ENCODE data around the gene GTF2H2C. TPM values are rescaled to one million over a fixed set of nuclear protein-coding genes. Genes with fewer than 3 reads are reported as not detected.

Gene GTF2H2C
- total RNA-seq, 1 experiment from 2014 or later: 61.0 TPM

- Histone ChIP-seq H2BK120ac (ENCODE audit: low read depth, low read length, poor library complexity, severe bottlenecking) (no peak overlapping the region), H2BK20ac (ENCODE audit: low read depth, low read length, poor library complexity, severe bottlenecking) (no peak overlapping the region), H4K5ac (ENCODE audit: insufficient read length, low read depth, low read length) (no peak overlapping the region), H2AK5ac (ENCODE audit: insufficient read length, low read length) (no peak overlapping the region), H3K18ac (ENCODE audit: insufficient read length, low read depth, low read length) (no peak overlapping the region), H4K8ac (replicated peaks; ENCODE audit: insufficient read length, low read depth, low read length) (no peak overlapping the region), H3K23ac (ENCODE audit: insufficient read length, low read depth, low read length) (no peak overlapping the region), H4K20me1 (ENCODE audit: control insufficient read depth, insufficient read depth, insufficient read length) (no peaks in the 10 kb centered on the region), H3K4ac (ENCODE audit: low read depth, low read length) (no peak overlapping the region), H2BK5ac (ENCODE audit: insufficient read length, low read length) (no peak overlapping the region), H3K9me3 (ENCODE audit: control insufficient read depth, low read depth, low read length) (no peaks in the 10 kb centered on the region), H3K27ac (ENCODE audit: insufficient read length, low read depth, low read length) (no peak overlapping the region), H2BK12ac (ENCODE audit: insufficient read length, low read depth, low read length) (no peak overlapping the region), H4K91ac (ENCODE audit: insufficient read length, low read depth, low read length) (no peak overlapping the region), H3K4me1 (ENCODE audit: insufficient read depth, low read length) (no peaks in the 10 kb centered on the region), H3K23me2 (ENCODE audit: insufficient read length, low read depth, low read length, poor library complexity, severe bottlenecking) (no peaks in the 10 kb centered on the region), H3K14ac (ENCODE audit: insufficient read depth, low read length) (no peak overlapping the region), H3K27me3 (ENCODE audit: insufficient read depth, low read length) (no peaks in the 10 kb centered on the region), H3K56ac (ENCODE audit: insufficient read length, low read depth, low read length) (no peak overlapping the region), H3K79me2 (ENCODE audit: insufficient read depth, low read length) (no peaks in the 10 kb centered on the region), H3K4me2 (ENCODE audit: insufficient read depth, insufficient read length, low read length) (no peak overlapping the region), H2AFZ (ENCODE audit: low read length) (no peak overlapping the region), H2BK15ac (ENCODE audit: low read depth, low read length) (no peak overlapping the region), H3K79me1 (ENCODE audit: insufficient read depth, low read depth, low read length, poor library complexity, severe bottlenecking) (no peaks in the 10 kb centered on the region), H3T11ph (ENCODE audit: low read length) (no peak overlapping the region), H3K9ac (ENCODE audit: extremely low read depth, insufficient read length, low read length) (no peak overlapping the region)
- no peak overlapping the region for H3K4me3 Mint-ChIP-seq
- H3K27me3 Mint-ChIP-seq (ENCODE audit: low read depth): no peaks in the 10 kb centered on the region
- no peak overlapping the region for H3K27ac Mint-ChIP-seq
- DNase-seq: no peak
- peaks cover 23 to 64% (median 56%) of the 10 kb centered on the region in 3 experiments for H3K36me3 Mint-ChIP-seq (ENCODE audit: insufficient read depth in 1 of 3, low read depth in 3 of 3)
- no CpG with 5 or more reads among the region's 1 CpG for WGBS (ENCODE audit: extremely low coverage, insufficient read length, low lambda C conversion rate)
- peaks cover 14 to 17% of the 10 kb centered on the region in 2 experiments for H3K9me3 Mint-ChIP-seq
- H3K4me1 Mint-ChIP-seq: no peaks in the 10 kb centered on the region
- no peak for TF ChIP-seq CTCF (conservative IDR thresholded peaks at IDR 0.05)
Observed at GRCh38 chr5:69516769-69517168, 43.2 kb upstream of the GTF2H2C start.
